GM12892 (cell line): ENCODE data around the gene VKORC1L1.

Experiments used
- POLR2A ChIP-seq: IDR thresholded peaks from 2 replicates; pipeline ENCODE4 v1.6.1; 2011; ENCODE audit warnings: low read depth, low read length, control low read depth
- POLR2AphosphoS5 ChIP-seq: IDR thresholded peaks from 2 replicates; pipeline ENCODE4 v1.6.1; 2011; ENCODE audit warnings: low read depth, low read length, control low read depth
- TAF1 ChIP-seq: IDR thresholded peaks from 2 replicates; pipeline ENCODE4 v1.6.1; 2011; ENCODE audit warnings: low read depth, mild to moderate bottlenecking, control low read depth, low read length, borderline replicate concordance

DNA sequence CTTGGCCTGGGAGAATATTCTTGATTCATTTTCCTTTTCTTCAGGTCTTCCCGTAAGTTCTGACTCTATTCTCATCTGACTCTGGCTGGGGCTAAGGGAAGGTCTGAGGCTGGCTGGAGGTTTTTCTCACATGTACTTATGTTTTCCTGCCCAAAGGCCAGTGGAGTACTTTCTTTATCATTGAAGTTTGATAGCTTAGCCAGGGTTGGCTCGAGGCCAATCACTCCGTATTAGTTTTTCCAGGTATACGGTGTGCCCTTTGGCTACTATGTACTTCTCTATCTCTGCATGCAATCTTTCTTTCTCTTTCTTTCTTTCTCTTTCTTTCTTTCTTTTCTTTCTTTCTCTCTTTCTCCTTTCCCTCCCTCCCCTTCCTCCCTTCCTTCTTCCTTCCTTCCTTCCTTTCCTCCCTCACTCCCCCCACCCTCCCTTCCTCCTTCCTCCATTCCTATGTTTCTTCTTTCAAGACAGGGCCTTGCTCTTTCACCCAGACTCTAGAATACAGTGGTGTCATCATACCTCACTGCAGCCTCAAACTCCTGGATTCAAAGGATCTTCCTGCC lies 26.8 kb upstream of the VKORC1L1 start:
- TF ChIP-seq POLR2AphosphoS5 (no peak), POLR2A (no peak), TAF1 (no peak)
